GM21723 (cell line): Measurements from ENCODE around the gene ANO4.
A peak's percentile ranks its signal among the peaks of the same experiment; 100 is the strongest.
"Not testable (repeated sequence)": the region's sequence is repeated elsewhere in the genome, so short reads cannot be mapped to it uniquely, and the experiment has no call there.

Experiments
- ATAC-seq: cut with Tn5 transposase; IDR thresholded peaks from one replicate; pipeline ENCODE4 v1.9.1; 2021; ENCODE audit warnings: mild to moderate bottlenecking, moderate library complexity; ENCODE audit not compliant: unreplicated experiment

Gene ANO4

DNA sequence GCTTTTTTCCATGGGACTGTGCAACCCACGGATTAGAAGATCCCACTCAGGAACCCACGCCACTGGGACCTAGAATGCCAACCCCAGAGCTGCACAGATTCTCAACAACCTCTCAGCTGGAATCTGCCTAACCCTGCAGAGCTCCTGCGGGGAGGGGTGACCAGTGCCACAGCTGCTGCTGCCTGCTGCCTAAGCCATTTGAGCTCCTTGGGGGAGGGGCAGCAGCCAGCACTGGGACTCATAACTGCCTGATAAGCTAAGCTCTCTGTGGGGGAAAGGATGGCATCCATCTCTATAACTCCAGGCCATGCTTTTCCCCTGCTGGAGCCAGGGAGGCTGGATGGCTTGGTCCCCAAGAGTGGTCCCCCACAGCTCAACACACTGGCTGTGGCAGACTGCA is 232.6 kb downstream of the ANO4 start:
- ATAC-seq = no peak

GRCh38 chr12:101027816-101028215 is 233.2 kb downstream of the ANO4 start:
- no peak for ATAC-seq

DNA sequence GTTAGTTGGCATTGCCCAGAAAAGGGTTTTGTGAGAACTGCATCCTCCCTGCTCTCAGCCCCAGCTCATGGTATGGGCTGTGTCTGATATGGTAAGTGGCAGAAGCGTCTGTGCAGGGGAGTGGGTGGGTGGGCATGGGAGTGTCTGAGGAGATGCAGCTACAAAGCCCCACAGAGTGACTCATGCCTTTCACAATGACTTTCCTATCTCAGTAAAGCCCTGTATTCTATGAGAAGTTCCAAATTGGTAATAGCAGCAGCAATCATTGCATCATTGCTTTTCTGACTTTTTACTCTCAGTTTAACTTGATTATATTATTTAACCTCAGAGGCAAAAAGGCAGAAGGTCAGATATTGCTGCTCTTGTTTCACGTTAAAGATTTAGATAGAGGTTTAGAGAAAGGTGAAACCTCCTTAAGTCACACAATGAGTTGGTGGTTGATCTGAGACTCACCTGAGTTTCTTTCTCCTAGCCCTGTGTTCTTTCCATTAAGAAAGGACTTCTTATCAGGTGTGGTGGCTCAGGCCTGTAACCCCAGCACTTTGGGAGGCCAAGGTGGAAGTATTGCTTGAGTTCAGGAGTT is 243.8 kb downstream of the ANO4 start:
- peak; percentile 80 for ATAC-seq

DNA sequence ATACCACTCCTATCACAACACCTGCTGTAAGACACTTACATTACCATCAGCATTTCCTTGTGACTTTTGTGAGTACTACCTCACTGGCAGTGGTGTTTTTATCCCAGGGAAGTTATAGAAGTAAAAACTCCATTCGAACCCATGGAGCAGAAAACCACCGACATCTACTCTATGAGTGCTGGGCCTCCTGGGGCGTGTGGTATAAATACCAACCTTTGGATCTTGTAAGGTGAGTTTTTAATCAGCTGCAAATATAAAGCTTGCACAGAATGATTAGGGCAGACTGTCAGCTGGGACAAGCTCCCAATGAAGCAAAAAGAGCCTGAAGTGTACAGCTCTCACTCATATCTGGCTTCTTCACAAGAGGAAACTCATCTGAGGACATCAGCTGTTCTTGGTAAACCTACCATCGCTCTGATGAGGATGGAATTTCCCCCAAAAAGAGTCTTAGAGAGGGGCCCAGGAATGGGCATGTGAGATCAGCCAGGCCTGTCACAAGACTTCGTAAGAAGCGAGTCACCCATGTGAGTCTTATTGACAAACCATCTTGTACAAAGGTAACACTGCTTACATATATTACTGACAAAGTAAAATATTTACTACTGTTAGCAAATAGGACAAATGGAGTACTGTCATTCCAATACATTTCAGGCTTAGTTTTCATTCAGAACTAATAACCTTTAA is 245.4 kb downstream of the ANO4 start:
- no peak for ATAC-seq

DNA sequence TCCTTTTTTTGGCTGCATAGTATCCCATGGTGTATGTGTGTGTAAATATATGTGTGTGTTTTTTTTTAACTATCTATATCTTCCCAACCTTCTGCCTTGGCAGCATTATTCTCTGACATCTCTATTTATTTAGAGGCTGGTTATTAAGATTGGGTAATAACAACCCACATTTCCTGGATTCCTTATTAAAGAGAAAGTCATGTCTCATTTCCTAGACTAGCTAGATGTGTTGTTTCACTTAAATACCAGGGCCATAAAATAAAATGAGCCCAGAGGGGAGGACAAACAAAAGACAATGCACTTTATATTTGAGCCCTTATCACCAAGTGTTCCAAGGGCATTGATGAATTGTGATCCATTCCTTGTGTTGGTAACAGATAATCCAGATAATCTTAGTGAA is 246.4 kb downstream of the ANO4 start:
- ATAC-seq = no peak

- ATAC-seq = no peak
These were observed 247.6 kb downstream of the ANO4 start for GRCh38 chr12:101042211-101042610.

- ATAC-seq = no peak
These were observed 250.0 kb downstream of the ANO4 start for GRCh38 chr12:101044512-101045059.

DNA sequence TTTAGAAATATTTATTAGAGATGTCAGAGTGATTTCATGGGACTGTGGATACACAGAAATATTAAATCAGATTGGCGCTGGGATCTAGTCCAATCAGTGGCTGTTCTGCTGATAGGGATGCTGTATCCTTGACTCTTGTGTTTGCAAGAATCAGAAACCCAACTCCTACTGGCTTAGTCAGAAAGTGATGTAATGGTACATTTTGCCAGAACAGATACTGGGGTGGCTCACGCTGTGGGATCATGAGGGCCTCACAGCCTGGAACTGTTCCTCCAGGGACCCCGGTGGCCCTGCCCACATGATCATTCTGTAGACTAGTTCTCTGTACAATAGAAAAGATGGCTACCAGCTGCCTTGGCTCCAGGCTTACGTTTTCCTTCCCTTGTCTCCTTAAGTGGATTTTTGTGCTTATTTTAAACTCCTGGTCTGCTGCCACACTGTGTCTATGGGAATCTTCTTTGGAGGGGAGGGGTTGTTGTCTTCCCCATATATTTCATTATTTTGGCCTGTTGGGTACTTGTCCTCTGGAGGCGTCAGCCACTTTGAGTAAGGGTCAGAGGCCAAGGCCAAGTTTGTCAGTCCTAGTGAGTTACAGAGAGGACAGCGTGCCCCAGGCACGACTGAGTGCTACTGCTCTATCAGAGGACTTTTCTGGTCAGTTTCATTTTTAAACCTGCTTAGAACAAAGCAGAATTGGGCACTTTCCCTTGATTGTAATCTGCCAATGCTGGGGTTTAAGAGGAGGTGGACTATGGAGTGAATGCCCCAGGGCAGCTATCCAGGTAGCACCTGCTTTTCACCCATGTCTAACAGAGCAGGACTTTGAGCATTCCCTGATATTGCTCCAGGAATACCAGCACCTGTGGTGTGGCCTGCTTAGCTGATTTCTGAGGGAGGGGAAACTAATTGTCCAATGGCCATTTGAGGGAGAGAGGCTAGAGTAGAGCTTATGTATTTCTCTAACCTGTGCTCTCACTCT is 251.2 kb downstream of the ANO4 start:
- ATAC-seq = no peak

GRCh38 chr12:101047652-101048051 is 253.1 kb downstream of the ANO4 start:
- no peak for ATAC-seq

GRCh38 chr12:101050631-101051030 is 256.1 kb downstream of the ANO4 start:
- ATAC-seq = no peak

- no peak for ATAC-seq
These were observed 256.6 kb downstream of the ANO4 start for GRCh38 chr12:101051151-101051550.

GRCh38 chr12:101051901-101052550 is 257.4 kb downstream of the ANO4 start:
- ATAC-seq = no peak

GRCh38 chr12:101053203-101053602 is 258.6 kb downstream of the ANO4 start:
- no peak for ATAC-seq

DNA sequence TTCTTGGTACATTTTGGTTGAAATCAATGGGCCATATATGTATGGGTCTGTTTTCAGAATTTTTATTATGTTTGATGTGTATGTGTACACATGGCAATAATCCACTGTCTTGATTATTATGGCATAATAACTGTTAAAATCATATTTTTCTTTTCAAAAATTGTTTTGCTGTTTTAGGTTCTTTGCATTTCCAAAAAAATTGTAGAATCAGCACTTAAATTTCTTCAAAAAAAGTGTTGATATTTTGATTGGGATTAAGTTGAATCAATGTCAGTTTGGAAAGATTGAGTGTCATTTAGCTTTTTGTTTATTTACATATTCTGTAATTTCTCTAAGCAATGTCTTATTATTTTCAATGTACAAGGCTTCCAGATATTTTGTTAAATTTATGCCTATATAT is 261.4 kb downstream of the ANO4 start:
- no peak for ATAC-seq

GRCh38 chr12:101062508-101062907 is 267.9 kb downstream of the ANO4 start:
- not testable (repeated sequence) for ATAC-seq

GRCh38 chr12:101064721-101065120 is 270.1 kb downstream of the ANO4 start:
- no peak for ATAC-seq

DNA sequence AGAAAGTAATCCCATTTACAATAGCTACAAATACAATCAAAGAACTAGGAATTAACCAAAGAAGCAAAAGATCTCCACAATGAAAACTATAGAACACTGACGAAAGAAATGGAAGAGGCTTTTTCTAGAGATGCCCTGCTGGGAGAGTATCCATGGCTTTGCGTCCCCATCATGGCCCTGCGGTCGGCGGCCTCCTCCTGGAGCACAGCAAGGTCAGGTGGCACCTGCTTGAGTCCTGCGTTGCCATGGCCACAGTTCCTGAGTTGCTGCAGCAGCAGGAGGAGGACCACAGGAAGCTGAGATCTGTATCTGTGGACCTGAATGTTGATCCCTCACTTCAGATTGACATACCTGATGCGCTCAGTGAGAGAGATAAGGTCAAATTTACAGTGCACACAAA is 271.9 kb downstream of the ANO4 start:
- no peak for ATAC-seq

DNA sequence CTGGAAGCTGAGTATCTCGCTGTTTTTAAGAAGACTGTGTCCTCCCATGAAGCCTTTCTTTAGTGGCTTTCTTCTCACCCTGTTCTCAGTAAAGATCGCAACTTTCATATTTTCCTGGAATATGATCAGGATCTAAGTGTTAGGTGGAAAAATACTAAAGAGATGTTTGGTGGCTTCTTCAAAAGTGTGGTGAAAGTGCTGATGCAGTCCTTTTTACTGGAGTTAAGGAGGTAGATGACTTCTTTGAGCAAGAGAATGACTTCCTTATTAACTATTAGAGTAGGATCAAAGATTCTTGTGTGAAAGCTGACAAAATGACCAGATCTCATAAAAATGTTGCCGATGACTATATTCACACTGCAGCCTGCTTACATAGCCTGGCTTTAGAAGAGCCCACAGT is 273.8 kb downstream of the ANO4 start:
- ATAC-seq = no peak

- no peak for ATAC-seq
These were observed 274.3 kb downstream of the ANO4 start for GRCh38 chr12:101068836-101069235.

DNA sequence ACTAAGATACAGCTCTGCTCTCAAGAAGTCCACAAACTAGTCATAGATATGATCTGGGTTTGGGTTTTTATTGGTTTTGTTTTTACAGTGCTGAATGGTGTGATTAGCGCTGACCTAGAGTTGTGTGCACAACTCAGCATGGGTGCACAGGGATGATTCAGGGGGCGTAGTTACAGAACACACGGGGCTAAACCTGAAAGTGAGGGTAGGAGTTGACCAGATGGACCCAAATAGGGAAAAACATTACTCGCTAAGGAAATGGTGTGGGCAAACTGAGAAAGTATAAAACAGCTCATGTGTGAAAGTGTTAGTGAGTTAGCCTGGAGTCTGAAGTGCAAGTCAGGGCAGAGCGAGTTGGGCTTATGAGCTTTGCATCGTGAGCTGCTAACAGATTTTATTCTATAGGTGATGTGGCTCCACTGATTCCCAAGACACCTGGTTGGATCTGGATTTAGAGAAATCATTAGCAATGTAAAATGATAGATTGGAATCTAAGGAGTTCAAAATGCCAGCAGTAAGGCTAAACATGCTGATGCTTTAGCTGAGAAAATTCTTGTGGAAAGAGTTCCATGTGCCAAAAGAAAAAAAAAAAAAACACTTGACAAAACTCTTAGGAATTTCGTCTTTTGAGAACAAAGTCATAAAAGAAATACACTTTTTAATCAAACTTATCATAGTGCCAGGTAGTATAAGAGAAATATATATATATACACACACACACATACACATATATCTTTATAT is 280.5 kb downstream of the ANO4 start:
- ATAC-seq = no peak
